ENCODE results near the gene EHBP1. TPM values are rescaled to one million over a fixed set of nuclear protein-coding genes. Genes with fewer than 3 reads are reported as not detected.
"Not testable (repeated sequence)": the region's sequence is repeated elsewhere in the genome, so short reads cannot be mapped to it uniquely, and the experiment has no call there.

The EHBP1 gene
- total and polyA plus RNA-seq, 5 donors from 2014 or later, result 8.5 to 25.6 (median 10.0) TPM

GRCh38 chr2:63013438-63013837 is 307.9 kb downstream of the EHBP1 start:
- peaks cover 23% of the 10 kb centered on the region for H3K36me3 Mint-ChIP-seq
- no peak overlapping the region for H3K27ac Mint-ChIP-seq
- H3K4me3 Mint-ChIP-seq, result no peak overlapping the region
- Histone ChIP-seq H3K4me1 (ENCODE audit: control insufficient read depth, insufficient read depth, low read length, poor library complexity, severe bottlenecking) (no peaks in the 10 kb centered on the region), H3K4me3 (ENCODE audit: low read depth, low read length) (no peak overlapping the region), H3K27me3 (ENCODE audit: control insufficient read depth, insufficient read depth, low read length) (no peaks in the 10 kb centered on the region), H3K9me3 (ENCODE audit: control insufficient read depth in 2 of 2, low read length in 2 of 2) (no peaks in the 10 kb centered on the region), H3K27ac (ENCODE audit: insufficient read depth, low read length, poor library complexity, severe bottlenecking) (no peak overlapping the region), H3K36me3 (ENCODE audit: control insufficient read depth, insufficient read depth, low read length) (no peaks in the 10 kb centered on the region)
- H3K27me3 Mint-ChIP-seq, result no peaks in the 10 kb centered on the region
- no peak for DNase-seq
- ATAC-seq (ENCODE audit: low read depth in 2 of 2), result no peak
- H3K4me1 Mint-ChIP-seq, result no peaks in the 10 kb centered on the region
- no peaks in the 10 kb centered on the region for H3K9me3 Mint-ChIP-seq

DNA sequence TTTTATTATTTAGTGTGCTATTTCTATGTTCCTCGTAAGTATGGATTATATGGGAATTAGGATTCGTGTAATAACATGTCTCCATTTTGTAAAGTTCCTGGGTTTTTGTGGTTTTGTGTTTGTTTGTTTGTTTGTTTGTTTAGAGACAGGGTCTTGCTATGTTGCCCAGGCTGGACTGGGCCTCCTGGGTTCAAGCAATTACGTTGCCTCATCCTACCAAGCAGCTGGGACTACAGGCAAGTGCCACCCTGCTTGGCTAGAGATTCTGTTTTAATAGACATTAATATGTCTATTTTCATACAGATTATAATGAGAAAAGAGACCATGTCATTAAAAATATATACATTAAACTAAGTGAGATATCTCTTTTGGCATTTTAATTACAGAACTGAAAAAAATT is 309.9 kb downstream of the EHBP1 start:
- H3K27me3 ChIP-seq (ENCODE audit: control insufficient read depth, insufficient read depth, low read length), result no peaks in the 10 kb centered on the region
- H3K27ac ChIP-seq (ENCODE audit: insufficient read depth, low read length, poor library complexity, severe bottlenecking), result no peak overlapping the region
- no peaks in the 10 kb centered on the region for H3K9me3 Mint-ChIP-seq
- no peaks in the 10 kb centered on the region for H3K4me1 Mint-ChIP-seq
- H3K4me3 Mint-ChIP-seq, result no peak overlapping the region
- H3K36me3 Mint-ChIP-seq, result peaks cover 23% of the 10 kb centered on the region
- no peaks in the 10 kb centered on the region for H3K27me3 Mint-ChIP-seq
- ATAC-seq (ENCODE audit: low read depth in 2 of 2), result no peak
- no peak overlapping the region for H3K27ac Mint-ChIP-seq
- no peaks in the 10 kb centered on the region for H3K36me3 ChIP-seq (ENCODE audit: control insufficient read depth, insufficient read depth, low read length)
- H3K9me3 ChIP-seq (ENCODE audit: control insufficient read depth in 2 of 2, low read length in 2 of 2), result no peaks in the 10 kb centered on the region
- H3K4me3 ChIP-seq (ENCODE audit: low read depth, low read length), result no peak overlapping the region
- H3K4me1 ChIP-seq (ENCODE audit: control insufficient read depth, insufficient read depth, low read length, poor library complexity, severe bottlenecking), result no peaks in the 10 kb centered on the region
- no peak for DNase-seq

- H3K36me3 ChIP-seq (ENCODE audit: control insufficient read depth, insufficient read depth, low read length), result no peaks in the 10 kb centered on the region
- DNase-seq (no peak), ATAC-seq (ENCODE audit: low read depth in 2 of 2) (no peak)
- H3K27ac ChIP-seq (ENCODE audit: insufficient read depth, low read length, poor library complexity, severe bottlenecking), result no peak overlapping the region
- Mint-ChIP-seq H3K27ac (no peak overlapping the region), H3K36me3 (peaks cover 24% of the 10 kb centered on the region), H3K4me1 (no peaks in the 10 kb centered on the region), H3K9me3 (peaks cover 0 to 4% (median 0%) of the 10 kb centered on the region in 7 donors), H3K4me3 (no peak overlapping the region), H3K27me3 (no peaks in the 10 kb centered on the region)
- H3K27me3 ChIP-seq (ENCODE audit: control insufficient read depth, insufficient read depth, low read length), result no peaks in the 10 kb centered on the region
- H3K4me3 ChIP-seq (ENCODE audit: low read depth, low read length), result no peak overlapping the region
- no peaks in the 10 kb centered on the region for H3K4me1 ChIP-seq (ENCODE audit: control insufficient read depth, insufficient read depth, low read length, poor library complexity, severe bottlenecking)
- no peaks in the 10 kb centered on the region for H3K9me3 ChIP-seq (ENCODE audit: control insufficient read depth in 2 of 2, low read length in 2 of 2)
These were observed 312.9 kb downstream of the EHBP1 start for GRCh38 chr2:63018439-63018838.

- not testable (repeated sequence) for H3K27me3 ChIP-seq (ENCODE audit: control insufficient read depth, insufficient read depth, low read length); H3K4me3 Mint-ChIP-seq; H3K4me1 ChIP-seq (ENCODE audit: control insufficient read depth, insufficient read depth, low read length, poor library complexity, severe bottlenecking); DNase-seq; H3K27me3 Mint-ChIP-seq; H3K27ac ChIP-seq (ENCODE audit: insufficient read depth, low read length, poor library complexity, severe bottlenecking); H3K4me1 Mint-ChIP-seq; H3K9me3 ChIP-seq (ENCODE audit: control insufficient read depth in 2 of 2, low read length in 2 of 2); H3K36me3 ChIP-seq (ENCODE audit: control insufficient read depth, insufficient read depth, low read length); H3K9me3 Mint-ChIP-seq; H3K27ac Mint-ChIP-seq; H3K4me3 ChIP-seq (ENCODE audit: low read depth, low read length); ATAC-seq (ENCODE audit: low read depth in 2 of 2)
- H3K36me3 Mint-ChIP-seq, result peaks cover 22% of the 10 kb centered on the region
These were observed 314.2 kb downstream of the EHBP1 start for GRCh38 chr2:63019686-63020085.

DNA sequence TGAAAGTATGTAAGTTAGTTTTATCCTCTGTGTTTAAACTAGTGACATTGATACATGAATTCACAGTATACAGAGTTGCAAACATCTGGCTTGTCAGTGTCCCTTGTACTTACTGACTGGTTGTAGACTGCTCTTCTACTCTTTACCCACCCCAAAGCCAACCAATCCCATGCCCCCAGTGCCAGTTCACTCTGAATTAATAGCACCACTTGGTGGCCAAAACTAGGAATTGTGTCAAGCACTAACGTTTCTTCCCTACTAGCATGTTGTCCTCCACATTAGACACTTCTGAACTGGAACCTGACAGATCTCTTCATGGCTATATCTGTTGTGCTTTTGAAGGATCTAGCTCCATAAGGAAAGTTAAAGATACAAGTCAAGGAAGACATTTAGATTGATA is 317.9 kb downstream of the EHBP1 start:
- no peaks in the 10 kb centered on the region for H3K27me3 Mint-ChIP-seq
- Histone ChIP-seq H3K27ac (ENCODE audit: insufficient read depth, low read length, poor library complexity, severe bottlenecking) (no peak overlapping the region), H3K4me1 (ENCODE audit: control insufficient read depth, insufficient read depth, low read length, poor library complexity, severe bottlenecking) (no peaks in the 10 kb centered on the region), H3K9me3 (ENCODE audit: control insufficient read depth in 2 of 2, low read length in 2 of 2) (no peaks in the 10 kb centered on the region), H3K4me3 (ENCODE audit: low read depth, low read length) (no peak overlapping the region), H3K36me3 (ENCODE audit: control insufficient read depth, insufficient read depth, low read length) (no peaks in the 10 kb centered on the region), H3K27me3 (ENCODE audit: control insufficient read depth, insufficient read depth, low read length) (no peaks in the 10 kb centered on the region)
- H3K36me3 Mint-ChIP-seq, result peaks cover 25% of the 10 kb centered on the region
- H3K27ac Mint-ChIP-seq, result no peak overlapping the region
- no peaks in the 10 kb centered on the region for H3K4me1 Mint-ChIP-seq
- no peak for ATAC-seq (ENCODE audit: low read depth in 2 of 2)
- no peak overlapping the region for H3K4me3 Mint-ChIP-seq
- DNase-seq, result peak in 1 of 3 donors; percentile 11
- H3K9me3 Mint-ChIP-seq, result peaks cover 0 to 4% (median 0%) of the 10 kb centered on the region in 7 donors

- Histone ChIP-seq H3K36me3 (ENCODE audit: control insufficient read depth, insufficient read depth, low read length) (no peaks in the 10 kb centered on the region), H3K4me1 (ENCODE audit: control insufficient read depth, insufficient read depth, low read length, poor library complexity, severe bottlenecking) (no peaks in the 10 kb centered on the region), H3K27me3 (ENCODE audit: control insufficient read depth, insufficient read depth, low read length) (no peaks in the 10 kb centered on the region), H3K27ac (ENCODE audit: insufficient read depth, low read length, poor library complexity, severe bottlenecking) (no peak overlapping the region), H3K9me3 (ENCODE audit: control insufficient read depth in 2 of 2, low read length in 2 of 2) (no peaks in the 10 kb centered on the region), H3K4me3 (ENCODE audit: low read depth, low read length) (no peak overlapping the region)
- no peak overlapping the region for H3K4me3 Mint-ChIP-seq
- H3K36me3 Mint-ChIP-seq, result peaks cover 20% of the 10 kb centered on the region
- no peak overlapping the region for H3K27ac Mint-ChIP-seq
- no peaks in the 10 kb centered on the region for H3K4me1 Mint-ChIP-seq
- H3K9me3 Mint-ChIP-seq, result peaks cover 0 to 4% (median 0%) of the 10 kb centered on the region in 7 donors
- DNase-seq, result no peak
- no peak for ATAC-seq (ENCODE audit: low read depth in 2 of 2)
- no peaks in the 10 kb centered on the region for H3K27me3 Mint-ChIP-seq
These were observed 321.7 kb downstream of the EHBP1 start for GRCh38 chr2:63027220-63027619.

- Histone ChIP-seq H3K9me3 (ENCODE audit: control insufficient read depth in 2 of 2, low read length in 2 of 2) (no peaks in the 10 kb centered on the region), H3K4me1 (ENCODE audit: control insufficient read depth, insufficient read depth, low read length, poor library complexity, severe bottlenecking) (no peaks in the 10 kb centered on the region)
- ATAC-seq (ENCODE audit: low read depth in 2 of 2), result no peak
These were observed 323.5 kb downstream of the EHBP1 start for GRCh38 chr2:63029058-63029457.

GRCh38 chr2:63034526-63034925 is 329.0 kb downstream of the EHBP1 start:
- H3K4me3 Mint-ChIP-seq, result no peak overlapping the region
- H3K27ac ChIP-seq (ENCODE audit: insufficient read depth, low read length, poor library complexity, severe bottlenecking), result no peak overlapping the region

More at GRCh38 chr2:63029058-63029457, 323.5 kb downstream of the EHBP1 start:
- Mint-ChIP-seq H3K9me3 (peaks cover 0 to 4% (median 0%) of the 10 kb centered on the region in 7 donors), H3K4me3 (no peak overlapping the region), H3K27me3 (no peaks in the 10 kb centered on the region), H3K27ac (no peak overlapping the region), H3K36me3 (peaks cover 16% of the 10 kb centered on the region), H3K4me1 (no peaks in the 10 kb centered on the region)
- Histone ChIP-seq H3K27ac (ENCODE audit: insufficient read depth, low read length, poor library complexity, severe bottlenecking) (no peak overlapping the region), H3K27me3 (ENCODE audit: control insufficient read depth, insufficient read depth, low read length) (no peaks in the 10 kb centered on the region), H3K36me3 (ENCODE audit: control insufficient read depth, insufficient read depth, low read length) (no peaks in the 10 kb centered on the region), H3K4me3 (ENCODE audit: low read depth, low read length) (no peak overlapping the region)
- no peak for DNase-seq

More at GRCh38 chr2:63034526-63034925, 329.0 kb downstream of the EHBP1 start:
- Mint-ChIP-seq H3K27me3 (no peaks in the 10 kb centered on the region), H3K27ac (no peak overlapping the region), H3K9me3 (no peaks in the 10 kb centered on the region), H3K36me3 (peaks cover 5% of the 10 kb centered on the region), H3K4me1 (no peaks in the 10 kb centered on the region)
- ATAC-seq (ENCODE audit: low read depth in 2 of 2), result no peak
- Histone ChIP-seq H3K27me3 (ENCODE audit: control insufficient read depth, insufficient read depth, low read length) (no peaks in the 10 kb centered on the region), H3K9me3 (ENCODE audit: control insufficient read depth in 2 of 2, low read length in 2 of 2) (no peaks in the 10 kb centered on the region), H3K36me3 (ENCODE audit: control insufficient read depth, insufficient read depth, low read length) (no peaks in the 10 kb centered on the region), H3K4me3 (ENCODE audit: low read depth, low read length) (no peak overlapping the region), H3K4me1 (ENCODE audit: control insufficient read depth, insufficient read depth, low read length, poor library complexity, severe bottlenecking) (no peaks in the 10 kb centered on the region)
- DNase-seq, result no peak

Data from CD4-positive, CD25-positive, alpha-beta regulatory T cell (primary cell).